AG04450 (cell line): ENCODE measurements around the gene IL37. TPM values are rescaled to one million over a fixed set of nuclear protein-coding genes. Genes with fewer than 3 reads are reported as not detected.

Experiments
- CTCF ChIA-PET: fragments of 300-600, 350-600 bp; formaldehyde crosslinking; extraction: SDS; loops from one replicate; lab custom pipeline; 2022; ENCODE audit warnings: antibody characterized with exemption, inconsistent platforms; lab: Charles Lee
- POLR2A ChIA-PET: fragments of 350-600 bp; formaldehyde crosslinking; extraction: SDS; loops from one replicate; lab custom pipeline; 2021; ENCODE audit warnings: antibody characterized with exemption, inconsistent platforms; lab: Yijun Ruan, JAX
- DNase-seq: peaks from one replicate; pipeline ENCODE4 v3.0.0-alpha.2; 2011; ENCODE audit warnings: low read depth, low spot score
- H3K27ac ChIP-seq: one replicate; pipeline ENCODE4 v1.5.1; 2012; ENCODE audit warnings: low read depth, low read length, control low read depth
- H3K27me3 ChIP-seq: one replicate; pipeline ENCODE4 v1.6.0; 2012; ENCODE audit warnings: low read length; ENCODE audit not compliant: control insufficient read depth, insufficient read depth
- H3K4me3 ChIP-seq: 2 replicates; pipeline ENCODE4 v1.5.1; 2011; ENCODE audit warnings: mild to moderate bottlenecking, low read depth, low read length, control low read depth
- H3K9me3 ChIP-seq: 2 replicates; pipeline ENCODE4 v1.5.1; 2012; ENCODE audit warnings: low read length; ENCODE audit not compliant: control insufficient read depth, insufficient read depth
- CTCF ChIP-seq: IDR thresholded peaks from 2 replicates; pipeline ENCODE4 v1.5.1; 2011; ENCODE audit warnings: low read depth, low read length, control low read depth, inconsistent platforms
- polyA plus RNA-seq: library from polyadenylated mRNA; depleted of rRNA; stranded (reverse); fragments of >200 nt; gene quantifications from 2 replicates; pipeline ENCODE4 v1.2.3, GENCODE V29; 2011

The IL37 gene
- polyA plus RNA-seq, 1 experiment, result not detected

- H3K27ac ChIP-seq, result no peak overlapping the region
- CTCF ChIA-PET, result no interaction called here
- TF ChIP-seq CTCF, result no peak
- POLR2A ChIA-PET, result no interaction called here
- no peak for DNase-seq
- H3K4me3 ChIP-seq, result no peak overlapping the region
- peaks cover 9% of the 10 kb centered on the region for H3K27me3 ChIP-seq
- no peaks in the 10 kb centered on the region for H3K9me3 ChIP-seq
Measured at GRCh38 chr2:112936927-112937232, 25.9 kb downstream of the IL37 start.

- H3K27ac ChIP-seq, result no peak overlapping the region
- no peak for DNase-seq
- CTCF ChIA-PET, result interaction anchor here (1.5 to 5.0 kb wide), 3 partner anchors 189 to 202 kb away, joined by 3 to 541 read pairs (median 14); no protein-coding TSS in a partner anchor
- peaks cover 3% of the 10 kb centered on the region for H3K27me3 ChIP-seq
- no peak for TF ChIP-seq CTCF
- no peak overlapping the region for H3K4me3 ChIP-seq
- H3K9me3 ChIP-seq, result no peaks in the 10 kb centered on the region
- POLR2A ChIA-PET, result no interaction called here
Measured at GRCh38 chr2:112938904-112939303, 27.9 kb downstream of the IL37 start.

GRCh38 chr2:112939425-112939824 lies 28.5 kb downstream of the IL37 start:
- Histone ChIP-seq H3K9me3 (no peaks in the 10 kb centered on the region), H3K27me3 (peaks cover 3% of the 10 kb centered on the region), H3K27ac (no peak overlapping the region), H3K4me3 (no peak overlapping the region)
- no peak for TF ChIP-seq CTCF
- ChIA-PET CTCF (interaction anchor here (1.7 to 5.0 kb wide), 2 partner anchors 189 to 202 kb away, joined by 3 to 541 read pairs; no protein-coding TSS in a partner anchor), POLR2A (no interaction called here)
- DNase-seq, result no peak

- CTCF ChIA-PET, result interaction anchor here (0.5 to 5.0 kb wide), 61 partner anchors 8 to 1006 kb away, joined by 3 to 541 read pairs (median 6); partner anchors contain the start of genes IL1A and IL1B
- Histone ChIP-seq H3K27ac (no peak overlapping the region), H3K27me3 (peaks cover 3% of the 10 kb centered on the region), H3K9me3 (peaks cover 3% of the 10 kb centered on the region; the same call in 1 of the 2 replicates), H3K4me3 (no peak overlapping the region)
- POLR2A ChIA-PET, result interaction anchor here (0.7 kb wide), 1 partner anchor 98 kb away, joined by 5 read pairs; no protein-coding TSS in a partner anchor
- no peak for DNase-seq
- no peak for TF ChIP-seq CTCF
Measured at GRCh38 chr2:112940859-112941625, 30.1 kb downstream of the IL37 start.
